Activated CD4-positive, alpha-beta T cell treated with anti-CD3 and anti-CD28 coated beads, Interleukin-2, amount 10 ng/mL, durations not matched to agents 24 days and 14 days (primary cell): ENCODE data around the gene SCRT2. TPM values are rescaled to one million over a fixed set of nuclear protein-coding genes. Genes with fewer than 3 reads are reported as not detected.

ENCODE experiments used
- total RNA-seq: library from RNA; stranded (reverse); gene quantifications from 2 replicates; pipeline ENCODE4 v1.2.3, GENCODE V29; 2022

The SCRT2 gene
- total RNA-seq, 1 donor from 2014 or later, result not detected

Other genes with a start within 250 kb of the SCRT2 start
- gene TBC1D20, start 213.3 kb downstream of the SCRT2 start, total RNA-seq, result 34.3 and 35.4 TPM in 2 replicates
- gene CSNK2A1, start 132.0 kb downstream of the SCRT2 start, total RNA-seq, result 179 TPM in 2 replicates
- gene TCF15, start 65.5 kb downstream of the SCRT2 start, total RNA-seq, result 0.12 TPM in 1 of 2 replicates, not detected in the other
- gene SRXN1, start 22.6 kb downstream of the SCRT2 start, total RNA-seq, result 24.1 and 25.5 TPM in 2 replicates
- gene SLC52A3, start 92.7 kb upstream of the SCRT2 start, total RNA-seq, result not detected in 2 replicates
- 13.3 and 15.4 TPM in 2 replicates for gene FAM110A, start 157.9 kb upstream of the SCRT2 start, total RNA-seq
- not detected in 2 replicates for gene ANGPT4, start 240.5 kb upstream of the SCRT2 start, total RNA-seq